ENCODE data around the gene CEACAM7. TPM values are rescaled to one million over a fixed set of nuclear protein-coding genes. Genes with fewer than 3 reads are reported as not detected.

The CEACAM7 gene
- total and polyA plus RNA-seq, 12 donors = not detected

DNA sequence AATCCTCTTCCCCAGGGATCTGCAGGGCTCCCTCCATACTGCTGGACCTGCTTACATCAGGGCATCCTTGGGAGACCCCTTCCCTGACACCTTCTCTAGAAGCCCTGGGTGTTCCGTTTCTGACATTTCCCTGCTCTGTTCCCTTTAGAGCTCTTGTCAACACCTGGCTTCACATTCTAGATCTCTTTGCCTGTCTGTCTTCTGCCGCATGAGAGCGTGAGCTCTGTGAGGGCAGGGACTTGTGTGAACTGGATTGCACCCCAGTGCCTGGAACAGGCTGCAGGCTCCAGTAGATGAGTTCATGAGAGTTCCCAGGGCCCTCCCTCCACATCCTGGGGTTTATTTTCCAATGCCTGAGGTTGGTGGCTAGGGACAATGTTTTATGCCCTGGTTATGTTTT is 651 bp downstream of the CEACAM7 start:
- peaks cover 0 to 49% (median 34%) of the 10 kb centered on the region in 7 donors for H3K27me3 ChIP-seq

DNA sequence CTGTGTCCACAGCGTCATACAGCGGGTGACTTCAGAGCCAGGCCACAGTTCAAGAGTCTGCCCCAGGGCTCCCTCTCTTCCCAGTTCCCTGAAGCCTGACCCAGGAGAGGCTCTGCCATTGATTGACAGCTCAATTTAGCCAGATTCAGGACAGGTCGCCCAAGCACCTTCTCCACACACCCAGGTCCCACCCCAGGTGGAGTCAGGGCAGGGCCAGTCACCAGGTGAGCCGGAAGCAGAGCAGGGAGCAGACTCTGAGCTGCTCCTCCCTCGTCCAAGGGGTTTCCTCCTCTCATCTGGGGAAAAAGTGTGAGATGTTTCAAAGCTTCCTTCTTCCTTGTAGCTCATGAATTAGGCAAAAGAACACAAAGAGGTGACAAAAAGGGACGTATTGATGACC is 5.6 kb downstream of the CEACAM7 start:
- no peaks in the 10 kb centered on the region for H3K9me3 ChIP-seq
- no peak overlapping the region for H3K27ac ChIP-seq
- peaks cover 0 to 50% (median 30%) of the 10 kb centered on the region in 7 donors for H3K27me3 ChIP-seq
- H3K4me1 ChIP-seq = no peaks in the 10 kb centered on the region
- H3K36me3 ChIP-seq = no peaks in the 10 kb centered on the region
- ATAC-seq (no peak), DNase-seq (no peak)
- intact Hi-C loops (cut with DNase I) = no loop called here
- WGBS, 2 donors = 40 to 46% methylated on average over 6 of the region's 6 CpGs
- H3K4me3 ChIP-seq = no peak overlapping the region
- TF ChIP-seq, protein P1, sequence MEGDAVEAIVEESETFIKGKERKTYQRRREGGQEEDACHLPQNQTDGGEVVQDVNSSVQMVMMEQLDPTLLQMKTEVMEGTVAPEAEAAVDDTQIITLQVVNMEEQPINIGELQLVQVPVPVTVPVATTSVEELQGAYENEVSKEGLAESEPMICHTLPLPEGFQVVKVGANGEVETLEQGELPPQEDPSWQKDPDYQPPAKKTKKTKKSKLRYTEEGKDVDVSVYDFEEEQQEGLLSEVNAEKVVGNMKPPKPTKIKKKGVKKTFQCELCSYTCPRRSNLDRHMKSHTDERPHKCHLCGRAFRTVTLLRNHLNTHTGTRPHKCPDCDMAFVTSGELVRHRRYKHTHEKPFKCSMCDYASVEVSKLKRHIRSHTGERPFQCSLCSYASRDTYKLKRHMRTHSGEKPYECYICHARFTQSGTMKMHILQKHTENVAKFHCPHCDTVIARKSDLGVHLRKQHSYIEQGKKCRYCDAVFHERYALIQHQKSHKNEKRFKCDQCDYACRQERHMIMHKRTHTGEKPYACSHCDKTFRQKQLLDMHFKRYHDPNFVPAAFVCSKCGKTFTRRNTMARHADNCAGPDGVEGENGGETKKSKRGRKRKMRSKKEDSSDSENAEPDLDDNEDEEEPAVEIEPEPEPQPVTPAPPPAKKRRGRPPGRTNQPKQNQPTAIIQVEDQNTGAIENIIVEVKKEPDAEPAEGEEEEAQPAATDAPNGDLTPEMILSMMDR (IDR thresholded peaks at IDR 0.05) = no peak

More for the DNA sequence above, 651 bp downstream of the CEACAM7 start:
- no peak overlapping the region for H3K27ac ChIP-seq
- no peak for DNase-seq
- TF ChIP-seq, protein P1 (IDR thresholded peaks at IDR 0.05) = no peak
- intact Hi-C loops (cut with DNase I) = no loop called here
- H3K4me3 ChIP-seq = no peak overlapping the region
- 66 to 72% methylated on average over 3 of the region's 3 CpGs for WGBS, 2 donors
- ATAC-seq = no peak
- no peaks in the 10 kb centered on the region for H3K36me3 ChIP-seq
- peaks cover 0 to 14% (median 2%) of the 10 kb centered on the region in 11 donors for H3K9me3 ChIP-seq
- no peaks in the 10 kb centered on the region for H3K4me1 ChIP-seq

DNA sequence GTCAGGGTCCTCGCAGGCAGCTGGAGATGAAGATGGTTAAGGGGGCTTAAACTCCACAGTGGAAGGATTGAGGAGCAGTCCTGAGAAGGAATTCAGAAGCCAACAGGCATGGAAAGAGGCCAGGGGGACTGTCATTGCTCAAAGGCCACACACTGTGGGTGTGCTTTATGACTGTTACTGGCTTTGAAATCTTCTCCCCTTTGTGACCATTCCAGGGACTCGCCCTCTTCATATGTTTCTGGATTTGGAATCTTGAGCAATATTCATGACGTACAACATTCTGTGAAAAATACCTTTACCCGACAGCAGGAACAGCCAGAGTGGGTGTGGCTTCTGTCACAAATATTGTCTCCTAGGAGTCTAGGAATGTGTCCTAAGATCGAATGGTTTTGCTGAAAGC is 16.6 kb downstream of the CEACAM7 start:
- ATAC-seq = no peak
- Histone ChIP-seq H3K27me3 (peaks cover 0 to 81% (median 57%) of the 10 kb centered on the region in 7 donors), H3K9me3 (peaks cover 0 to 14% (median 3%) of the 10 kb centered on the region in 11 donors), H3K36me3 (no peaks in the 10 kb centered on the region), H3K27ac (no peak overlapping the region), H3K4me1 (no peaks in the 10 kb centered on the region), H3K4me3 (no peak overlapping the region)
- TF ChIP-seq, protein P1 (IDR thresholded peaks at IDR 0.05) = no peak
- intact Hi-C loops (cut with DNase I) = no loop called here
- WGBS, 2 donors = 65 to 73% methylated on average over 5 of the region's 5 CpGs
- DNase-seq = no peak

DNA sequence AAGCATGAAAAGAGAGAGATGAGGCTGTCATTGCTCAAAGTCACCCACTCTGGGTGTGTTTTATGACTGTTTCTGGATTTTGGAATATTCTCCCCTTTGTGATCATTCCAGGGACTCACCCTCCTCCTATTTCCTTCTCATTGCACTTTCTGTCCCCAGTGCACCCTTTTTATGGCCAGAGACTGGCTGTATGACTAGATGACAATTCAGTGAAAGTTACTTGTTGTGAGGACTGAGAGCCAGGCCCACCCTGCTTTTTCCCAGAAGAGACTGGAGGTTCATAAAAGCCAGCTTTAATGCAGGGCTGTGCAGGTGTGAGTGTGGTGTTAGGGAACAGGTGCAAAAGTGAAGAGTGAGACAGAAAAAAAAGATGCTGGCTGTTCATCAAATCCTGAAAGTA is 17.3 kb downstream of the CEACAM7 start:
- H3K4me3 ChIP-seq = no peak overlapping the region
- DNase-seq = no peak
- no peaks in the 10 kb centered on the region for H3K36me3 ChIP-seq
- H3K4me1 ChIP-seq = no peaks in the 10 kb centered on the region
- intact Hi-C loops (cut with DNase I) = no loop called here
- H3K27ac ChIP-seq = no peak overlapping the region
- ATAC-seq = no peak
- H3K9me3 ChIP-seq = peaks cover 0 to 22% (median 10%) of the 10 kb centered on the region in 11 donors
- TF ChIP-seq, protein P1 (IDR thresholded peaks at IDR 0.05) = no peak
- peaks cover 0 to 74% (median 50%) of the 10 kb centered on the region in 7 donors for H3K27me3 ChIP-seq

Measured in heart right ventricle (tissue), 16 donors.